GM10248 (cell line): ENCODE results near the gene FTL.

ENCODE experiments used
- CTCF ChIA-PET: fragments of 300-600 bp; sonication (Branson Sonifier 250); formaldehyde crosslinking; extraction: SDS; loops from one replicate; lab custom pipeline; 2021; ENCODE audit warnings: antibody characterized with exemption; lab: Yijun Ruan, JAX
- POLR2A ChIA-PET: fragments of 350-650 bp; sonication (Branson Sonifier 250); formaldehyde crosslinking; extraction: SDS; loops from one replicate; lab custom pipeline; 2020; ENCODE audit warnings: antibody characterized with exemption; lab: Yijun Ruan, JAX
- DNase-seq: peaks from one replicate; pipeline ENCODE4 v3.0.0; 2012; ENCODE audit errors: extremely low spot score
- CTCF ChIP-seq: IDR thresholded peaks from 2 replicates; pipeline ENCODE4 v1.5.1; 2012; ENCODE audit warnings: mild to moderate bottlenecking, low read depth; ENCODE audit errors: extremely low read depth, missing control alignments, control extremely low read depth

FTL gene

GRCh38 chr19:48991873-48992580 is 26.9 kb downstream of the FTL start:
- ChIA-PET POLR2A (interaction anchor here (2.3 kb wide), 2 partner anchors 25 to 117 kb away, joined by 25 to 29 read pairs; partner anchors contain the start of gene FTL), CTCF (interaction anchor here (1.1 to 4.5 kb wide), 10 partner anchors 8 to 204 kb away, joined by 3 to 129 read pairs (median 12); no protein-coding TSS in a partner anchor)
- peak; percentile 56 for DNase-seq
- no peak for TF ChIP-seq CTCF

- ChIA-PET POLR2A (interaction anchor here (0.6 to 2.3 kb wide), 11 partner anchors 9 to 128 kb away, joined by 3 to 29 read pairs (median 6); partner anchors contain the start of gene FTL), CTCF (interaction anchor here (0.8 to 4.5 kb wide), 32 partner anchors 11 to 478 kb away, joined by 3 to 129 read pairs (median 4); partner anchors contain the start of genes FTL and LIN7B)
- TF ChIP-seq CTCF: no peak
- no peak for DNase-seq
These were observed 27.6 kb downstream of the FTL start for GRCh38 chr19:48992581-48993174.

GRCh38 chr19:48993175-48994034 is 28.3 kb downstream of the FTL start, which contains the start of the genes GYS1 and RUVBL2:
Gene GYS1, minus strand, starts transcription at chr19:48993309. Its CDS starts 197 bp downstream, at chr19:48993112.
Gene RUVBL2, plus strand, starts transcription at chr19:48993887. Its CDS starts 25 bp downstream, at chr19:48993912.
- peak; percentile 91 for TF ChIP-seq CTCF
- ChIA-PET POLR2A (interaction anchor here (0.6 to 2.3 kb wide), 19 partner anchors 8 to 374 kb away, joined by 3 to 29 read pairs (median 4); partner anchors contain the start of genes FTL, PPP1R15A, RPL18 and SPHK2), CTCF (interaction anchor here (0.6 to 4.5 kb wide), 43 partner anchors 10 to 477 kb away, joined by 3 to 129 read pairs (median 4); partner anchors contain the start of genes DHDH, FTL, LIN7B and NUCB1)
- peak; percentile 99 for DNase-seq

GRCh38 chr19:48994035-48994386 is 28.9 kb downstream of the FTL start:
- no peak for DNase-seq
- POLR2A ChIA-PET: interaction anchor here (0.6 to 2.3 kb wide), 11 partner anchors 10 to 375 kb away, joined by 3 to 29 read pairs (median 7); partner anchors contain the start of genes FTL, PPP1R15A, RPL18 and SPHK2
- CTCF ChIA-PET: interaction anchor here (0.7 to 4.5 kb wide), 28 partner anchors 9 to 449 kb away, joined by 3 to 129 read pairs (median 6); partner anchors contain the start of genes DHDH, FTL, LIN7B and NUCB1
- TF ChIP-seq CTCF: no peak

- ChIA-PET POLR2A (no interaction called here), CTCF (interaction anchor here (0.8 to 4.7 kb wide), 12 partner anchors 9 to 411 kb away, joined by 3 to 45 read pairs (median 4); a partner anchor contains a TSS)
- peak; percentile 41 for TF ChIP-seq CTCF
- DNase-seq: peak; percentile 54
These were observed 32.9 kb downstream of the FTL start for GRCh38 chr19:48997972-48998371.
